WI38 (cell line): ENCODE results near the gene TFDP1.

Experiments used
- H3K4me3 ChIP-seq: 2 replicates; pipeline ENCODE4 v1.5.1; 2011; ENCODE audit warnings: low read depth, mild to moderate bottlenecking, control low read depth, low read length
- CTCF ChIP-seq: IDR thresholded peaks from 2 replicates; pipeline ENCODE4 v1.5.1; 2012; ENCODE audit warnings: low read depth, mild to moderate bottlenecking, control low read depth, low read length

Gene TFDP1

DNA sequence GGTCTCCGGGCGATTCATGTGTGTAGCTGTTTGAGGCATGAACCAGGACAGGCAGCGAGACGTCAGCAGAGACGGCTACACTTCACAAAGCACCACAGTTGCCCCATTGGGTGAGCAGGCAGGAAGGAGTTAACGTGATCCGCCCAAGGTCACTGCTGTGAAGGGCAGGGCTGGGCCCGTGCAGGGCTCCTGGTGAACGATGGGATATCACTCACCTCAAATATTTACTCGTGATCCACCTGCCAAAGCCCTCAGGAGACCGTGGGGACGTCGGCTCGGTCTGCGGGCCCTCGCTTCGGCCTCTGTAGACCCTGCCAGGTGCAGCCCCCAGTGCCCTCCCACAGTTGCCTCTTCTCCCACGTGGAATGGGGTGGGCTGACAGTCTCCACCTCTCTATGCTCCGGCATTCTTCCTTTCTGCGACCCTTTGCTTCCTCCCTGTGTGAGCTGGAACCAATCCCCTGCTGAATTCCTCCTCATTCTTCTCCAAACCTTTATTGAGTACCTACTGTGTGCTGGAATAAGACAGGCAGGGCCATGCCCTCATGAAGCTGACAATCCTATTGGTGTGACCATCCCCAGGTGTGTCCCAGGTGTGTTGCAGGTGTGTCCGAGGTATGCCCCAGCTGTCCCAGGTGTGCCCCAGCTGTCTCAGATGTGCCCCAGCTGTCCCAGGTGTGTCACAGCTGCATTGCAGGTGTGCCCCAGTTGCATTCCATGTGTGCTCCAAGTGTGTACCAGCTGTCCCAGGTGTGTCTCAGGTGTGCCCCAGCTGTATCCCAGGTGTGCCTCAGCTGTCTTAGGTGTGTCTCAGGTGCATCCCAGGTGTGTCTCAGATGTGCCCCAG is 80.4 kb downstream of the TFDP1 start:
- H3K4me3 ChIP-seq = no peak overlapping the region
- TF ChIP-seq CTCF = no peak

GRCh38 chr13:113665597-113666328 is 81.2 kb downstream of the TFDP1 start:
- H3K4me3 ChIP-seq = no peak overlapping the region
- no peak for TF ChIP-seq CTCF

DNA sequence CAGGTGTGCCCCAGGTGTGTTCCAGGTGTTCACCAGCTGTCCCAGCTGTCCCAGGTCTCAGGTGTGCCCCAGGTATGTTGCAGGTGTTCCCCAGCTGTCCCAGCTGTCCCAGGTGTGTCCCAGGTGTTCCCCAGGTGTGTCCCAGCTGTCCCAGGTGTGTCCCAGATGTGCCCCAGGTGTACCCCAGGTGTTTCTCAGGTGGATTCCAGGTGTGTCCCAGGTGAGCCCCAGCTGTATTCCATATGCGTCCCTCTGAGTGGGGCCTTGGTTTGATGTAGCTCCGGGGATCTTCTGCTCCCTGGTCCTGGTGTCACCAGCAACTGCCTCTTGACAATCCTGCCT is 81.7 kb downstream of the TFDP1 start:
- no peak overlapping the region for H3K4me3 ChIP-seq
- TF ChIP-seq CTCF = no peak

DNA sequence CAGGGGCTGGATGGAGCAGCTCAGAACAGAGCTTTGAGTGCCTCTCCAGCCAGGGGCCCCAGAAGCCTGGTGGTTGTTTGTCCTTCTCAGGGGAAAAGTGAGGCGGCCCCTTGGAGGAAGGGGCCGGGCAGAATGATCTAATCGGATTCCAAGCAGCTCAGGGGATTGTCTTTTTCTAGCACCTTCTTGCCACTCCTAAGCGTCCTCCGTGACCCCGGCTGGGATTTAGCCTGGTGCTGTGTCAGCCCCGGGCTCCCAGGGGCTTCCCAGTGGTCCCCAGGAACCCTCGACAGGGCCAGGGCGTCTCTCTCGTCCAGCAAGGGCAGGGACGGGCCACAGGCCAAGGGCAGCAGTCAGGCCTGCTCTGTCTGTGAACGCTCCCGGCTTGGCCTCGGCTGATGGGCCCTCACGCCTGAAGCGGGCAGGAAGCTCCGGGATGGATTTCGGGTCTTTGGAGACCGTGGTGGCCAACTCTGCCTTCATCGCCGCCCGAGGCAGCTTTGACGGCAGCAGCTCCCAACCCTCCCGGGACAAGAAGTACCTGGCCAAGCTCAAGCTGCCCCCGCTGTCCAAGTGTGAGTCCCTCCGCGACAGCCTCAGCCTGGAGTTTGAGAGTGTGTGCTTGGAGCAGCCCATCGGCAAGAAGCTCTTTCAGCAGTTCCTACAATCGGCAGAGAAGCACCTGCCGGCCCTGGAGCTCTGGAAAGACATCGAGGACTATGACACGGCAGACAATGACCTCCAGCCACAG is 82.6 kb downstream of the TFDP1 start, which contains the start of gene GRK1:
Gene GRK1, plus strand, starts transcription at position 269 of the 751 bp plus-strand sequence. Its CDS starts 168 bp downstream, at position 437.
- no peak within 1 kb of the TSS for H3K4me3 ChIP-seq
- no peak for TF ChIP-seq CTCF

- TF ChIP-seq CTCF = no peak
- H3K4me3 ChIP-seq = no peak overlapping the region
These were observed 83.4 kb downstream of the TFDP1 start for GRCh38 chr13:113667771-113668490.

DNA sequence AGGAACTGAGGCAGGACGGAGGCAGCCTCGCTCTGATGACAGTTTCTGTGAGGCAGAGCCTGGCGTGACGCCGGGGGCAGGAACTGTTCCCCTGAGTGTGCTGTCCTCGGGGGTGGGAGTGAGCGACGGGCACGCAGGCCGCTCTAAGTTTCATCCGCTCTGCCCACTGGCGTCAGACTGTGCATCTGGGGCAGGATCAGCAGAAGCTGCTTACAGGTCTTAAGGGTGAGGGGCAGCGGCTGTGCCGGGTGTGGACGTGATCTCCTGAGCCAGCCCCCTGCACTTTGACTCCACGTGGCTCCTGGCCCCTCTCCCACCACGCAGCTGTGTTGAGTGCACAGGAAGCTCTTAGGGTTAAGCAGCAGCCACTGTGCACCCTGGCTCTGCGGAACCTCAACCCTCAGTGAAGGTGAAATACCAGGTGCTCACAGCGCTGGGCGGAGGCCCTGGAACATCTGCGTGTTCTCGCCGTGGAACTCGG is 84.0 kb downstream of the TFDP1 start:
- no peak overlapping the region for H3K4me3 ChIP-seq

More for the DNA sequence above, 84.0 kb downstream of the TFDP1 start:
- TF ChIP-seq CTCF = no peak
